SK-N-SH (cell line): Measurements from ENCODE around the gene LRCH3. TPM values are rescaled to one million over a fixed set of nuclear protein-coding genes. Genes with fewer than 3 reads are reported as not detected.
"Not testable (repeated sequence)": the region's sequence is repeated elsewhere in the genome, so short reads cannot be mapped to it uniquely, and the experiment has no call there.

ENCODE experiments used
- CTCF ChIA-PET: fragments of 300-600, 350-600 bp; formaldehyde crosslinking; extraction: SDS; loops from one replicate; lab custom pipeline; 2021; lab: Yijun Ruan, JAX
- POLR2A ChIA-PET: fragments of 350-600 bp; sonication (Branson Sonifier 250); formaldehyde crosslinking; extraction: SDS; loops from one replicate; lab custom pipeline; 2020; ENCODE audit warnings: antibody characterized with exemption, inconsistent platforms; lab: Yijun Ruan, JAX
- DNase-seq: peaks from one replicate; pipeline ENCODE4 v3.0.0; 2012
- H2AFZ ChIP-seq: fragments of 200-600 bp; sonication (generic); 2 replicates; pipeline ENCODE4 v1.8.1; 2016; ENCODE audit warnings: antibody characterized with exemption, mild to moderate bottlenecking, low read depth
- H3F3A ChIP-seq: fragments of 200-600 bp; sonication (generic); replicated peaks from 2 replicates; pipeline ENCODE3; 2016; ENCODE audit warnings: antibody characterized with exemption, mild to moderate bottlenecking; ENCODE audit not compliant: insufficient read depth
- H3K27ac ChIP-seq, 2 experiments: fragments of 200-500 bp in 1 of 2; fragments of 200-600 bp in 1 of 2; sonication (Bioruptor generic) in 1 of 2; sonication (generic), shearing (Covaris generic) in 1 of 2; 2 replicates each; pipeline versions ENCODE4 v1.5.1 to v1.6.1; 2014 to 2016; ENCODE audit warnings: low read depth in 2 of 2, inconsistent platforms in 1 of 2, low read length in 1 of 2, mild to moderate bottlenecking in 1 of 2, mixed read lengths in 1 of 2
- H3K27me3 ChIP-seq: fragments of 200-600 bp; sonication (generic), shearing (Covaris generic); 2 replicates; pipeline ENCODE4 v1.6.1; 2016; ENCODE audit warnings: mixed run types; ENCODE audit not compliant: insufficient read depth
- H3K36me3 ChIP-seq, 2 experiments: fragments of 200-500 bp in 1 of 2; fragments of 200-600 bp in 1 of 2; sonication (Bioruptor generic) in 1 of 2; sonication (generic) in 1 of 2; replicated peaks in 1 of 2; 2 replicates each; pipeline versions ENCODE3 to v1.5.1; 2014 to 2016; ENCODE audit warnings: low read length in 1 of 2, mild to moderate bottlenecking in 1 of 2; ENCODE audit not compliant: insufficient read depth in 2 of 2, control insufficient read depth in 1 of 2
- H3K4me1 ChIP-seq, 2 experiments: fragments of 200-500 bp in 1 of 2; fragments of 200-600 bp in 1 of 2; sonication (Bioruptor generic) in 1 of 2; sonication (generic), shearing (Covaris generic) in 1 of 2; 2 replicates each; pipeline versions ENCODE4 v1.5.1 to v1.6.1; 2014 to 2016; ENCODE audit warnings: low read depth in 1 of 2, low read length in 1 of 2, mixed run types in 1 of 2; ENCODE audit not compliant: insufficient read depth in 2 of 2, control insufficient read depth in 1 of 2
- H3K4me2 ChIP-seq: fragments of 200-600 bp; sonication (generic), shearing (Covaris generic); 2 replicates; pipeline ENCODE4 v1.6.1; 2017; ENCODE audit warnings: mixed run types
- H3K4me3 ChIP-seq, 2 experiments: fragments of 200-500 bp in 1 of 2; fragments of 200-600 bp in 1 of 2; sonication (Bioruptor generic) in 1 of 2; sonication (generic), shearing (Covaris generic) in 1 of 2; 2 replicates each; pipeline versions ENCODE4 v1.5.1 to v1.8.1; 2014 to 2016; ENCODE audit warnings: low read depth in 2 of 2, inconsistent platforms in 1 of 2, low read length in 1 of 2, mild to moderate bottlenecking in 1 of 2, mixed read lengths in 1 of 2, moderate library complexity in 1 of 2
- H3K79me2 ChIP-seq: fragments of 200-600 bp; sonication (generic); 2 replicates; pipeline ENCODE4 v1.8.1; 2017; ENCODE audit warnings: mild to moderate bottlenecking; ENCODE audit not compliant: insufficient read depth
- H3K9ac ChIP-seq: fragments of 200-600 bp; sonication (generic); 2 replicates; pipeline ENCODE4 v1.6.1; 2017; ENCODE audit warnings: mixed run types
- H3K9me2 ChIP-seq: fragments of 200-600 bp; sonication (generic); 2 replicates; pipeline ENCODE4 v1.6.1; 2017; ENCODE audit warnings: mixed run types
- H3K9me3 ChIP-seq: fragments of 200-600 bp; sonication (generic); 2 replicates; pipeline ENCODE4 v1.6.1; 2017; ENCODE audit warnings: mixed run types, mild to moderate bottlenecking, moderate library complexity
- H4K20me1 ChIP-seq: fragments of 200-600 bp; sonication (generic); 2 replicates; pipeline ENCODE4 v1.6.1; 2017; ENCODE audit warnings: mild to moderate bottlenecking, mixed run types; ENCODE audit not compliant: insufficient read depth
- CHD2 ChIP-seq: fragments of 150-350 bp; IDR thresholded peaks from 2 replicates; pipeline ENCODE4 v1.6.1; 2018; ENCODE audit warnings: low read length; ENCODE audit not compliant: partially characterized antibody
- ELF1 ChIP-seq: IDR thresholded peaks from 2 replicates; pipeline ENCODE4 v1.4.0; 2012
- EZH2phosphoT487 ChIP-seq: fragments of 200-600 bp; sonication (generic); IDR thresholded peaks from 2 replicates; pipeline ENCODE4 v1.6.1; 2017; ENCODE audit warnings: low read depth, mixed run types, mild to moderate bottlenecking, antibody characterized with exemption, moderate library complexity, borderline replicate concordance
- FOXJ3 ChIP-seq: sonication (generic); formaldehyde crosslinking; IDR thresholded peaks from 2 replicates; pipeline ENCODE4 v1.5.1; 2020; ENCODE audit warnings: mild to moderate bottlenecking, missing genetic modification reagents
- FOXM1 ChIP-seq: IDR thresholded peaks from 2 replicates; pipeline ENCODE4 v1.4.0; 2012; ENCODE audit warnings: low read depth, mild to moderate bottlenecking
- GABPA ChIP-seq: IDR thresholded peaks from 2 replicates; pipeline ENCODE4 v1.4.0; 2012; ENCODE audit warnings: low read depth, mild to moderate bottlenecking
- MAX ChIP-seq: IDR thresholded peaks from 2 replicates; pipeline ENCODE4 v1.4.0; 2012; ENCODE audit warnings: low read depth
- MXI1 ChIP-seq: IDR thresholded peaks from 2 replicates; pipeline ENCODE4 v1.6.1; 2012; ENCODE audit warnings: mild to moderate bottlenecking, low read depth, low read length, improper control_type of control experiment
- RFX5 ChIP-seq: IDR thresholded peaks from 2 replicates; pipeline ENCODE4 v1.6.1; 2012; ENCODE audit warnings: mild to moderate bottlenecking, improper control_type of control experiment, low read length
- SIN3A ChIP-seq: IDR thresholded peaks from 2 replicates; pipeline ENCODE4 v1.6.1; 2012; ENCODE audit warnings: low read depth, mild to moderate bottlenecking, low read length, moderate library complexity, borderline replicate concordance
- TEAD4 ChIP-seq: IDR thresholded peaks from 2 replicates; pipeline ENCODE4 v1.4.0; 2012; ENCODE audit warnings: mild to moderate bottlenecking, borderline replicate concordance; ENCODE audit not compliant: insufficient read depth
- WGBS: methylation state at CpG from one replicate; pipeline ENCODE4 v1.1.6; 2017; ENCODE audit warnings: low lambda C conversion rate; 5-methylcytosine and 5-hydroxymethylcytosine counted together
- polyA plus RNA-seq, 3 experiments: library from polyadenylated mRNA; depleted of rRNA; stranded (reverse); fragments of >200 nt; gene quantifications; 2 replicates each; pipeline ENCODE4 v1.2.3, GENCODE V29; 2012

The LRCH3 gene
- polyA plus RNA-seq, 1 of the 3 experiments (the other 2 are of a cell fraction), result 22.6 TPM

- CTCF ChIA-PET, result interaction anchor here (1.3 to 1.6 kb wide), 2 partner anchors 18 to 55 kb away, joined by 3 read pairs; no protein-coding TSS in a partner anchor
- H3K9me3 ChIP-seq, H3K27me3 ChIP-seq, H2AFZ ChIP-seq, H3K79me2 ChIP-seq, DNase-seq, H3K4me1 ChIP-seq, H3K9me2 ChIP-seq, H3K9ac ChIP-seq, H3K4me3 ChIP-seq, H3K4me2 ChIP-seq, H4K20me1 ChIP-seq, POLR2A ChIA-PET, H3K27ac ChIP-seq, H3F3A ChIP-seq: not testable (repeated sequence)
- peaks cover 15 to 21% of the 10 kb centered on the region in 2 experiments for H3K36me3 ChIP-seq
- WGBS, result 68% methylated on average over 4 of the region's 5 CpGs
These were observed 96.5 kb downstream of the LRCH3 start for GRCh38 chr3:197887430-197888053.

GRCh38 chr3:197888511-197888910 lies 97.5 kb downstream of the LRCH3 start:
- 90% methylated on average over 1 of the region's 1 CpG for WGBS
- Histone ChIP-seq H3K27me3 (no peaks in the 10 kb centered on the region), H3F3A (no peaks in the 10 kb centered on the region), H3K79me2 (no peaks in the 10 kb centered on the region), H3K36me3 (peaks cover 7 to 14% of the 10 kb centered on the region in 2 experiments), H3K4me3 (no peak overlapping the region), H3K9me2 (no peaks in the 10 kb centered on the region), H3K9ac (no peak overlapping the region), H4K20me1 (no peaks in the 10 kb centered on the region), H2AFZ (no peak overlapping the region), H3K9me3 (no peaks in the 10 kb centered on the region), H3K4me1 (no peaks in the 10 kb centered on the region; a peak in 1 of 4 replicates), H3K4me2 (no peak overlapping the region), H3K27ac (no peak overlapping the region)
- ChIA-PET CTCF (interaction anchor here (1.3 to 3.2 kb wide), 3 partner anchors 17 to 54 kb away, joined by 3 to 14 read pairs (median 3); no protein-coding TSS in a partner anchor), POLR2A (no interaction called here)
- no peak for DNase-seq
- TF ChIP-seq ELF1 (no peak), FOXJ3 (CRISPR knock-in tag) (no peak), EZH2phosphoT487 (no peak), FOXM1 (no peak), MAX (no peak), GABPA (no peak), MXI1 (no peak), SIN3A (no peak), CHD2 (no peak), RFX5 (no peak)

GRCh38 chr3:197889204-197889930 lies 98.3 kb downstream of the LRCH3 start:
- H4K20me1 ChIP-seq, result no peaks in the 10 kb centered on the region
- no peak overlapping the region for H3K4me2 ChIP-seq
- H3K27ac ChIP-seq, result no peak overlapping the region
- no peaks in the 10 kb centered on the region for H3K9me2 ChIP-seq
- ChIA-PET CTCF (interaction anchor here (0.6 to 3.2 kb wide), 5 partner anchors 8 to 53 kb away, joined by 3 to 14 read pairs (median 3); no protein-coding TSS in a partner anchor), POLR2A (no interaction called here)
- H3K4me3 ChIP-seq, result no peak overlapping the region
- TF ChIP-seq TEAD4, result no peak
- no peak for DNase-seq
- H3K9me3 ChIP-seq, result no peaks in the 10 kb centered on the region
- H3K27me3 ChIP-seq, result no peaks in the 10 kb centered on the region
- no peaks in the 10 kb centered on the region for H3F3A ChIP-seq
- H3K4me1 ChIP-seq, result no peaks in the 10 kb centered on the region
- H2AFZ ChIP-seq, result no peak overlapping the region
- H3K79me2 ChIP-seq, result no peaks in the 10 kb centered on the region
- WGBS, result 93% methylated on average over 9 of the region's 9 CpGs
- no peak overlapping the region for H3K9ac ChIP-seq
- H3K36me3 ChIP-seq, result peaks cover 3 to 8% of the 10 kb centered on the region in 2 experiments
